Hematopoietic multipotent progenitor cell treated with erythropoietin and hydrocortisone succinate and interleukin-3 and kit ligand, for 4 days (in vitro differentiated cells): Measurements from ENCODE around the gene RAD18.

ENCODE experiments used
- DNase-seq: peaks from one replicate; pipeline ENCODE4 v3.0.0-alpha.2; 2015

The RAD18 gene

GRCh38 chr3:8891303-8891702, 72.0 kb downstream of the RAD18 start:
- DNase-seq, result no peak

GRCh38 chr3:8888301-8888915, 74.9 kb downstream of the RAD18 start:
- no peak for DNase-seq

- no peak for DNase-seq
Observed at GRCh38 chr3:8887435-8888300, 75.6 kb downstream of the RAD18 start.

GRCh38 chr3:8886546-8886945, 76.7 kb downstream of the RAD18 start:
- no peak for DNase-seq

- peak; percentile 25 for DNase-seq
Observed at GRCh38 chr3:8885536-8886316, 77.5 kb downstream of the RAD18 start.

GRCh38 chr3:8884630-8885290, 78.5 kb downstream of the RAD18 start:
- no peak for DNase-seq

- no peak for DNase-seq
Observed at GRCh38 chr3:8882642-8883041, 80.6 kb downstream of the RAD18 start.

GRCh38 chr3:8882171-8882593, 81.1 kb downstream of the RAD18 start:
- DNase-seq, result no peak

GRCh38 chr3:8879347-8879944, 83.8 kb downstream of the RAD18 start:
- DNase-seq, result no peak

- DNase-seq, result no peak
Observed at GRCh38 chr3:8875836-8876235, 87.4 kb downstream of the RAD18 start.

- no peak for DNase-seq
Observed at GRCh38 chr3:8873740-8874139, 89.5 kb downstream of the RAD18 start.

- DNase-seq, result no peak
Observed at GRCh38 chr3:8872261-8872660, 91.0 kb downstream of the RAD18 start.

- DNase-seq, result no peak
Observed at GRCh38 chr3:8871306-8871705, 92.0 kb downstream of the RAD18 start.

- no peak for DNase-seq
Observed at GRCh38 chr3:8870134-8870533, 93.1 kb downstream of the RAD18 start.

- DNase-seq, result no peak
Observed at GRCh38 chr3:8869613-8870012, 93.7 kb downstream of the RAD18 start.

GRCh38 chr3:8868996-8869395, 94.3 kb downstream of the RAD18 start:
- no peak for DNase-seq

GRCh38 chr3:8867646-8868045, 95.6 kb downstream of the RAD18 start:
- no peak for DNase-seq

GRCh38 chr3:8865697-8866096, 97.6 kb downstream of the RAD18 start:
- no peak for DNase-seq

- DNase-seq, result no peak
Observed at GRCh38 chr3:8864402-8865350, 98.6 kb downstream of the RAD18 start.

GRCh38 chr3:8863891-8864290, 99.4 kb downstream of the RAD18 start:
- no peak for DNase-seq

- peak; percentile 9 for DNase-seq
Observed at GRCh38 chr3:8857720-8858367, 105.4 kb downstream of the RAD18 start.
